ENCODE measurements around the gene SAMD8. TPM values are rescaled to one million over a fixed set of nuclear protein-coding genes. Genes with fewer than 3 reads are reported as not detected.

SAMD8 gene
- total RNA-seq, 1 experiment from 2014 or later: 28.1 TPM

DNA sequence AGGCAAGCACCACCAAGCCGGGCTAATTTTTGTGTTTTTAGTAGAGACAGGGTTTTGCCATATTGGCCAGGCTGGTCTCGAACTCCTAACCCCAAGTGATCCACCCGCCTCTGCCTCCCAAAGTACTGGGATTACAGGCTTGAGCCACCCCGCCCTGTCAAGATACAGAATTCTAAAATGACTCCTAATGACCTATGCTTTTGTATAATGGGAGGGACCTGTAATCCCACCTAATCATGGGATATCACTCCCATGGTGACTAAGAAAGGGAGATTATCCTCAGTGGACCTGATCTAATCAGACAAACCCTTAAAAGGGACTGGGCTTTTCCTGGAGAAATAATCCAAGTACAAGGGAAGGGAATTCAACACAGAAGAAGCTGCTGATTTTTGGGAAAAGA is 28.8 kb downstream of the SAMD8 start:
- Mint-ChIP-seq H3K27me3 (ENCODE audit: insufficient read depth, unreplicated experiment) (no peaks in the 10 kb centered on the region), H3K9me3 (ENCODE audit: unreplicated experiment) (no peaks in the 10 kb centered on the region), H3K4me3 (ENCODE audit: unreplicated experiment) (no peak overlapping the region), H3K4me1 (ENCODE audit: insufficient read depth, unreplicated experiment) (peaks cover 39% of the 10 kb centered on the region), H3K36me3 (ENCODE audit: insufficient read depth, unreplicated experiment) (no peaks in the 10 kb centered on the region), H3K27ac (ENCODE audit: low read depth, unreplicated experiment) (no peak overlapping the region)
- BruUV-seq (replicated peaks): no TSS peak
- intact Hi-C loops (cut with micrococcal nuclease): no loop called here
- ChIA-PET POLR2A (interaction anchor here (1.2 to 2.1 kb wide), 3 partner anchors 27 to 69 kb away, joined by 3 to 9 read pairs (median 6); partner anchors contain the start of gene SAMD8), CTCF (interaction anchor here (0.8 kb wide), 1 partner anchor 22 kb away, joined by 3 read pairs; no protein-coding TSS in a partner anchor)
- TF ChIP-seq, protein P1, sequence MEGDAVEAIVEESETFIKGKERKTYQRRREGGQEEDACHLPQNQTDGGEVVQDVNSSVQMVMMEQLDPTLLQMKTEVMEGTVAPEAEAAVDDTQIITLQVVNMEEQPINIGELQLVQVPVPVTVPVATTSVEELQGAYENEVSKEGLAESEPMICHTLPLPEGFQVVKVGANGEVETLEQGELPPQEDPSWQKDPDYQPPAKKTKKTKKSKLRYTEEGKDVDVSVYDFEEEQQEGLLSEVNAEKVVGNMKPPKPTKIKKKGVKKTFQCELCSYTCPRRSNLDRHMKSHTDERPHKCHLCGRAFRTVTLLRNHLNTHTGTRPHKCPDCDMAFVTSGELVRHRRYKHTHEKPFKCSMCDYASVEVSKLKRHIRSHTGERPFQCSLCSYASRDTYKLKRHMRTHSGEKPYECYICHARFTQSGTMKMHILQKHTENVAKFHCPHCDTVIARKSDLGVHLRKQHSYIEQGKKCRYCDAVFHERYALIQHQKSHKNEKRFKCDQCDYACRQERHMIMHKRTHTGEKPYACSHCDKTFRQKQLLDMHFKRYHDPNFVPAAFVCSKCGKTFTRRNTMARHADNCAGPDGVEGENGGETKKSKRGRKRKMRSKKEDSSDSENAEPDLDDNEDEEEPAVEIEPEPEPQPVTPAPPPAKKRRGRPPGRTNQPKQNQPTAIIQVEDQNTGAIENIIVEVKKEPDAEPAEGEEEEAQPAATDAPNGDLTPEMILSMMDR (IDR thresholded peaks at IDR 0.05; ENCODE audit: unreplicated experiment): no peak
- no peak for DNase-seq (ENCODE audit: unreplicated experiment)

DNA sequence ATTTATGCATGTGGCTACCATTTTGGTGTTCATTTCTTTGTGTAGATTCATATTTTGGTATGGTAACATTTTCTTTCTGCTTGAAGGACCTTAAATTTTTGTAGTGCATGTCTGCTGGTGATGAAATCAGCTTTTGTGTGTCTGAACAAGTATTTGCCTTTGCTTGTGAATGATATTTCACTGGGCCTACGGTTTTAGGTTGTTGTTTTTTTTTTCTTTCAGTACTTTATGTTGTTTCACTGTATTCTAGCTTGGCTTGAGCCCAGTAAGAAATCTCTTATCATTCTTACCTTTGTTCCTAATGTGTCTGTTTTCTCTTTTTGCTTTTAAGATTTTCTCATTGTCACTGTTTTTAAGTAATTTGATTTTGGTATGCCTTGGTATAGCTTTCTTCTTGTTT is 31.9 kb downstream of the SAMD8 start:
- peak overlapping the region; percentile 71 for H3K4me3 Mint-ChIP-seq (ENCODE audit: unreplicated experiment)
- peak; percentile 28 for DNase-seq (ENCODE audit: unreplicated experiment)
- BruUV-seq (replicated peaks): no TSS peak
- peak overlapping the region; percentile 93 for H3K27ac Mint-ChIP-seq (ENCODE audit: low read depth, unreplicated experiment)
- no peaks in the 10 kb centered on the region for H3K9me3 Mint-ChIP-seq (ENCODE audit: unreplicated experiment)
- intact Hi-C loops (cut with micrococcal nuclease): no loop called here
- H3K4me1 Mint-ChIP-seq (ENCODE audit: insufficient read depth, unreplicated experiment): peaks cover 36% of the 10 kb centered on the region
- TF ChIP-seq, protein P1 (IDR thresholded peaks at IDR 0.05; ENCODE audit: unreplicated experiment): no peak
- ChIA-PET CTCF (interaction anchor here (0.6 kb wide), 2 partner anchors 12 to 44 kb away, joined by 3 to 5 read pairs; no protein-coding TSS in a partner anchor), POLR2A (interaction anchor here (0.6 to 3.0 kb wide), 15 partner anchors 11 to 993 kb away, joined by 3 to 16 read pairs (median 3); partner anchors contain the start of genes AP3M1, SAMD8 and VDAC2)
- no peaks in the 10 kb centered on the region for H3K36me3 Mint-ChIP-seq (ENCODE audit: insufficient read depth, unreplicated experiment)
- no peaks in the 10 kb centered on the region for H3K27me3 Mint-ChIP-seq (ENCODE audit: insufficient read depth, unreplicated experiment)

DNA sequence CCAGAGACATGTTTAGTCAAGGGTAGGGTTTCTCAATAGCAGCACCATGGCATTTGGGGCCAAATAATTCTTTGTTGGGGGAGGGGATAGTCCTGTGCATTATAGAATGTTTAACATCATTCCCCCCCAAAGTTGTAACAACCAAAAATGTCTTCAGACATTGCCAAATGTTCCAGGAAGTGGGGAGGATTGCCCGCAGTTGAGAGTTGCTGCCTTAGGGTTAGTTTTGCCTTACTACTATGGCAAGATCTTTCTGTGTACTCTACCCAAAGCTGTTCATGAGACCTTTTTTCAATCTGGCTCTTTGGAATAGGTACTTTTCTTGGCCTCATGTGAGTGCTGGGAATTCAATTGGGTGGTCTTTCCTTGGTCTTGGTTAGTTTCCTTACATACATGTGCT is 34.1 kb downstream of the SAMD8 start:
- intact Hi-C loops (cut with micrococcal nuclease): no loop called here
- DNase-seq (ENCODE audit: unreplicated experiment): no peak
- H3K27ac Mint-ChIP-seq (ENCODE audit: low read depth, unreplicated experiment): peak overlapping the region; percentile 93
- H3K27me3 Mint-ChIP-seq (ENCODE audit: insufficient read depth, unreplicated experiment): no peaks in the 10 kb centered on the region
- no TSS peak for BruUV-seq (replicated peaks)
- peaks cover 36% of the 10 kb centered on the region for H3K4me1 Mint-ChIP-seq (ENCODE audit: insufficient read depth, unreplicated experiment)
- ChIA-PET CTCF (interaction anchor here (0.6 to 1.0 kb wide), 2 partner anchors 42 to 997 kb away, joined by 4 to 5 read pairs; no protein-coding TSS in a partner anchor), POLR2A (interaction anchor here (0.7 to 3.0 kb wide), 10 partner anchors 9 to 853 kb away, joined by 3 to 16 read pairs (median 3); partner anchors contain the start of genes SAMD8 and VDAC2)
- no peaks in the 10 kb centered on the region for H3K9me3 Mint-ChIP-seq (ENCODE audit: unreplicated experiment)
- H3K4me3 Mint-ChIP-seq (ENCODE audit: unreplicated experiment): no peak overlapping the region
- TF ChIP-seq, protein P1 (IDR thresholded peaks at IDR 0.05; ENCODE audit: unreplicated experiment): no peak
- peaks cover 1% of the 10 kb centered on the region for H3K36me3 Mint-ChIP-seq (ENCODE audit: insufficient read depth, unreplicated experiment)

DNA sequence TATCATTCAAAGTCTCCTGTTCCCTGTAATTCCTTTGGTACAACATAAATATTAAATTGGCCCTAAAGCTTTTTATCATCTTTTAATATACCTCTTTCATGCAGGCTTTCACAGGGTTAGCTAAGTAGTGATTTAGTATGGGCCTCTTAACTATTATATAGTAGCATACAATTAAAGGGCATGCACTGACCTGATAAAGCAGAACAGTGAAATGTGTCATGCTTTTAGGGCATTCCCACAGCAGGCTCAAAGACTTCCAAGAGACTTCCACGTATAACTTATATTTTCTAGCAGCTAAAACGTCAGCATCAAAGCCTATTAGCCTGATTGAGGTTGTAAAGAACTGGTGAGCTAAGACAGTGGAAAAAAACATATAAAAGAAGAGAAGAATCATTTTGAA is 35.3 kb downstream of the SAMD8 start:
- no peak overlapping the region for H3K27ac Mint-ChIP-seq (ENCODE audit: low read depth, unreplicated experiment)
- no TSS peak for BruUV-seq (replicated peaks)
- DNase-seq (ENCODE audit: unreplicated experiment): no peak
- intact Hi-C loops (cut with micrococcal nuclease): no loop called here
- peaks cover 36% of the 10 kb centered on the region for H3K4me1 Mint-ChIP-seq (ENCODE audit: insufficient read depth, unreplicated experiment)
- POLR2A ChIA-PET: interaction anchor here (0.8 to 1.9 kb wide), 8 partner anchors 8 to 84 kb away, joined by 3 to 6 read pairs (median 4); partner anchors contain the start of gene SAMD8
- CTCF ChIA-PET: interaction anchor here (0.6 to 0.7 kb wide), 3 partner anchors 13 to 55 kb away, joined by 3 to 4 read pairs (median 3); no protein-coding TSS in a partner anchor
- no peaks in the 10 kb centered on the region for H3K27me3 Mint-ChIP-seq (ENCODE audit: insufficient read depth, unreplicated experiment)
- peaks cover 12% of the 10 kb centered on the region for H3K36me3 Mint-ChIP-seq (ENCODE audit: insufficient read depth, unreplicated experiment)
- H3K9me3 Mint-ChIP-seq (ENCODE audit: unreplicated experiment): no peaks in the 10 kb centered on the region
- TF ChIP-seq, protein P1 (IDR thresholded peaks at IDR 0.05; ENCODE audit: unreplicated experiment): no peak
- no peak overlapping the region for H3K4me3 Mint-ChIP-seq (ENCODE audit: unreplicated experiment)
